HepG2 (cell line): Measurements from ENCODE around the gene IFIT5.

Experiments used
- CEBPB ChIP-seq: IDR thresholded peaks from 2 replicates; pipeline ENCODE4 v1.6.1; 2011; ENCODE audit warnings: low read depth, low read length, improper control_type of control experiment, borderline replicate concordance
- CTCF ChIP-seq: sonication (generic); formaldehyde crosslinking; IDR thresholded peaks from 2 replicates; pipeline ENCODE4 v1.5.0; 2020; ENCODE audit warnings: mild to moderate bottlenecking, missing genetic modification reagents, moderate library complexity
- EHMT2 ChIP-seq: fragments of 200-600 bp; sonication (generic); IDR thresholded peaks from 2 replicates; pipeline ENCODE4 v1.7.0; 2017; ENCODE audit warnings: antibody characterized with exemption, low read depth, low read length, borderline replicate concordance
- EZH2 ChIP-seq: conservative IDR thresholded peaks from 2 replicates; pipeline ENCODE4 v1.6.1; 2012; ENCODE audit warnings: mild to moderate bottlenecking, low read depth, low read length, moderate library complexity
- KDM2A ChIP-seq: sonication (generic); formaldehyde crosslinking; IDR thresholded peaks from 2 replicates; pipeline ENCODE4 v1.4.0; 2020; ENCODE audit warnings: low read depth, missing genetic modification reagents, borderline replicate concordance
- NFIC ChIP-seq: IDR thresholded peaks from 2 replicates; pipeline ENCODE4 v1.6.1; 2012; ENCODE audit warnings: mild to moderate bottlenecking, low read length, inconsistent platforms
- RFX5 ChIP-seq: IDR thresholded peaks from 2 replicates; pipeline ENCODE4 v1.6.1; 2011; ENCODE audit warnings: low read depth, low read length, improper control_type of control experiment
- SAFB2 ChIP-seq: sonication (generic); formaldehyde crosslinking; IDR thresholded peaks from 2 replicates; pipeline ENCODE4 v1.5.1; 2020; ENCODE audit warnings: missing genetic modification reagents, low read depth, mild to moderate bottlenecking, borderline replicate concordance
- SRY ChIP-seq: sonication (generic); formaldehyde crosslinking; IDR thresholded peaks from 2 replicates; pipeline ENCODE4 v1.8.0; 2022; ENCODE audit warnings: mild to moderate bottlenecking, missing genetic modification reagents
- YY1 ChIP-seq: IDR thresholded peaks from 2 replicates; pipeline ENCODE4 v1.6.1; 2011; ENCODE audit warnings: low read length, low read depth, moderate library complexity, mild to moderate bottlenecking; ENCODE audit not compliant: insufficient read depth, insufficient replicate concordance
- ZKSCAN8 ChIP-seq: IDR thresholded peaks from 2 replicates; pipeline ENCODE4 v1.6.1; 2016; ENCODE audit warnings: borderline replicate concordance, missing genetic modification reagents, missing compliant biosample characterization
- ZNF263 ChIP-seq: sonication (generic); formaldehyde crosslinking; IDR thresholded peaks from 2 replicates; pipeline ENCODE4 v1.4.0; 2020; ENCODE audit warnings: missing genetic modification reagents
- ZNF589 ChIP-seq: sonication (generic); formaldehyde crosslinking; conservative IDR thresholded peaks from 2 replicates; pipeline ENCODE4 v1.8.0; 2022; ENCODE audit warnings: mild to moderate bottlenecking, moderate library complexity, missing genetic modification reagents

- TF ChIP-seq RFX5 (no peak), NFIC (no peak), SAFB2 (CRISPR knock-in tag) (no peak), EZH2 (no peak), ZKSCAN8 (no peak), CEBPB (no peak), ZNF263 (no peak), KDM2A (CRISPR knock-in tag) (no peak), SRY (CRISPR knock-in tag) (no peak), CTCF (no peak), ZNF589 (no peak), YY1 (no peak), EHMT2 (no peak)
These were observed 39.6 kb upstream of the IFIT5 start for GRCh38 chr10:89374713-89375141.
